K562 (cell line): ENCODE measurements around the gene RESF1. TPM values are rescaled to one million over a fixed set of nuclear protein-coding genes. Genes with fewer than 3 reads are reported as not detected.

Experiments
- CSDE1 ChIP-seq, 2 experiments: fragments of 450-650 bp; IDR thresholded peaks; 2 replicates each; pipeline ENCODE4 v1.6.1; 2016; ENCODE audit warnings: mild to moderate bottlenecking in 1 of 2
- FOSL1 ChIP-seq: fragments of 200-800 bp; sonication (Bioruptor generic); conservative IDR thresholded peaks from 2 replicates; pipeline ENCODE4 v1.6.1; 2016; ENCODE audit warnings: missing genetic modification characterization, missing compliant biosample characterization
- ZFP36 ChIP-seq: fragments of 150-350 bp; IDR thresholded peaks from 2 replicates; pipeline ENCODE4 v1.6.1; 2018; ENCODE audit warnings: low read length, low read depth; ENCODE audit not compliant: partially characterized antibody
- ZNF507 ChIP-seq: conservative IDR thresholded peaks from 2 replicates; pipeline ENCODE4 v1.6.1; 2017; ENCODE audit warnings: missing genetic modification characterization, missing compliant biosample characterization
- polyA plus RNA-seq, 8 experiments: library from polyadenylated mRNA; depleted of rRNA in 4 of 8; stranded (reverse) in 5 of 8; unstranded in 3 of 8; fragments of >200 nt; fragmentation: Nextera tagmentation in 2 of 8; fragmentation: Illumina TruSeq in 1 of 8; extraction: Ambion mirVana in 2 of 8; extraction: Trizol in 1 of 8; gene quantifications; 2 replicates each; pipeline versions ENCODE4 v1.2.1 to v1.2.3, GENCODE V29; 2011 to 2014; ENCODE audit warnings: inconsistent platforms in 1 of 8, missing spikeins in 1 of 8
- total RNA-seq, 7 experiments: library from RNA; depleted of rRNA in 6 of 7; stranded (reverse); fragments of >200 nt in 6 of 7; fragmentation: Illumina TruSeq in 2 of 7; extraction: Trizol in 2 of 7; gene quantifications; 2 replicates each; pipeline versions ENCODE4 v1.2.1 to v1.2.3, GENCODE V29; 2011 to 2021; ENCODE audit warnings: low replicate concordance in 1 of 7
- TF ChIP-seq, protein P1 (sequence below), 2 experiments: fragments of 450-650 bp in 1 of 2; sonication (generic) in 1 of 2; formaldehyde crosslinking in 1 of 2; IDR thresholded peaks; 2 replicates each; pipeline versions ENCODE4 v1.7.1 to v1.9.0; 2016 to 2022; ENCODE audit warnings: inconsistent platforms in 1 of 2, mild to moderate bottlenecking in 1 of 2, missing genetic modification reagents in 1 of 2

Gene RESF1
- total and polyA plus RNA-seq, 9 of the 15 experiments (the other 6 are each of a cell fraction or from before 2014, with no cell fraction given): 21.5 to 121 (median 53.6) TPM

DNA sequence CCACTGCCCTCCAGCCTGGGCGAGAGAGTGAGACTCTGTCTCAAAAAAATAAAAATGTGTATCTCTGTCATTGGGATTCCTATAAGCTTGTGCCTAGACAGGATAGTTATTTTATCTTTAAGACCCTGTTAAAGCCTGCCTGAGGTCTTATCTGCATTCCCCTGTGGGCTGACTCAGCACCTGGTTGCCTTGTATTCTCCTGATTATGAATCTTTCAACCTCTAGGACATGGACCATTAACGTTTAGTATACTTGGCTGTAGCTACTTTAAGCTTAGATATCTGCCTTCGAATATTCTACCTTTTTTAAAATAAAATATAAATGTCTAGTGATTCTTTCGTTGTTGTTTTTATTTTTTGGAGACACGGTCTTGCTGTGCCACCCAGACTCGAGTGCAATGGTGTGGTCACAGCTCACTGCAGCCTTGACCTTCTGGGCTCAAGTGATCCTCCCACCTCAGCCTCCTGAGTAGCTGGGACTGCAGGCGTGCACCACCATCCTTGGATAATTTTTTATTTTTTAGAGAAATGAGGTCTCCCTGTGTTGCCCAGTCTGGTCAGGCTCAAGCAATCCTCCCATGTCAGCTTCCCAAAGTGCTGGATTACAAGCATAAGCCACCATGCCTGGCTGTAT is 41.3 kb downstream of the RESF1 start (continued):
- TF ChIP-seq, protein P1, sequence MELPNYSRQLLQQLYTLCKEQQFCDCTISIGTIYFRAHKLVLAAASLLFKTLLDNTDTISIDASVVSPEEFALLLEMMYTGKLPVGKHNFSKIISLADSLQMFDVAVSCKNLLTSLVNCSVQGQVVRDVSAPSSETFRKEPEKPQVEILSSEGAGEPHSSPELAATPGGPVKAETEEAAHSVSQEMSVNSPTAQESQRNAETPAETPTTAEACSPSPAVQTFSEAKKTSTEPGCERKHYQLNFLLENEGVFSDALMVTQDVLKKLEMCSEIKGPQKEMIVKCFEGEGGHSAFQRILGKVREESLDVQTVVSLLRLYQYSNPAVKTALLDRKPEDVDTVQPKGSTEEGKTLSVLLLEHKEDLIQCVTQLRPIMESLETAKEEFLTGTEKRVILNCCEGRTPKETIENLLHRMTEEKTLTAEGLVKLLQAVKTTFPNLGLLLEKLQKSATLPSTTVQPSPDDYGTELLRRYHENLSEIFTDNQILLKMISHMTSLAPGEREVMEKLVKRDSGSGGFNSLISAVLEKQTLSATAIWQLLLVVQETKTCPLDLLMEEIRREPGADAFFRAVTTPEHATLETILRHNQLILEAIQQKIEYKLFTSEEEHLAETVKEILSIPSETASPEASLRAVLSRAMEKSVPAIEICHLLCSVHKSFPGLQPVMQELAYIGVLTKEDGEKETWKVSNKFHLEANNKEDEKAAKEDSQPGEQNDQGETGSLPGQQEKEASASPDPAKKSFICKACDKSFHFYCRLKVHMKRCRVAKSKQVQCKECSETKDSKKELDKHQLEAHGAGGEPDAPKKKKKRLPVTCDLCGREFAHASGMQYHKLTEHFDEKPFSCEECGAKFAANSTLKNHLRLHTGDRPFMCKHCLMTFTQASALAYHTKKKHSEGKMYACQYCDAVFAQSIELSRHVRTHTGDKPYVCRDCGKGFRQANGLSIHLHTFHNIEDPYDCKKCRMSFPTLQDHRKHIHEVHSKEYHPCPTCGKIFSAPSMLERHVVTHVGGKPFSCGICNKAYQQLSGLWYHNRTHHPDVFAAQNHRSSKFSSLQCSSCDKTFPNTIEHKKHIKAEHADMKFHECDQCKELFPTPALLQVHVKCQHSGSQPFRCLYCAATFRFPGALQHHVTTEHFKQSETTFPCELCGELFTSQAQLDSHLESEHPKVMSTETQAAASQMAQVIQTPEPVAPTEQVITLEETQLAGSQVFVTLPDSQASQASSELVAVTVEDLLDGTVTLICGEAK (IDR thresholded peaks at IDR 0.05): no peak
- TF ChIP-seq, protein P1 (CRISPR knock-in tag; IDR thresholded peaks at IDR 0.05): no peak
- peak; percentile 65 for TF ChIP-seq ZNF507 (tag)
- TF ChIP-seq ZFP36: no peak
- peak; percentile 95 for TF ChIP-seq FOSL1 (tag)
- no peak for TF ChIP-seq CSDE1 (IDR thresholded peaks at IDR 0.05)
